NCI-H2196 treated with DMSO at 0.1 percent for 48 hours (cell line): ENCODE data around the gene HUWE1.
"Not testable (repeated sequence)": the region's sequence is repeated elsewhere in the genome, so short reads cannot be mapped to it uniquely, and the experiment has no call there.

Source experiments
- DNase-seq: peaks from one replicate; lab custom pipeline; 2025; ENCODE audit not compliant: unreplicated experiment; lab: John Stamatoyannopoulos, UW

The HUWE1 gene

DNA sequence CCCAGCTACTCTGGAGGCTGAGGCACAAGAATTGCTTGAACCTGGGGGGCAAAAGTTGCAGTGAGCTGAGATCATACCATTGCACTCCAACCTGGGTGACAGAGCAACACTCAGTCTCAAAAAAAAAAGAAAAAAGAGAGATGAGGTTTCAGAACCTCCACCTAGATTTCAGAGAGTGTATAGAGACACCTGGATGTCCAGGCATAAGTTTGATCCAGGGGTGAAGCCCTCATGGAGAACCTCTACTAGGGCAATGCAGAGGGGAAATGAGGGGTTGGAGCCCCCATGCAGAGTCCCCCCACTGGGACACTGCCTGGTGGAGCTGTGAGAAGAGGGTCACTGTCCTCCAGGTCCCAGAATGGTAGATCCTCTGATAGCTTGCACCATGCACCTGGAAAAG is 159.5 kb downstream of the HUWE1 start:
- DNase-seq: no peak

DNA sequence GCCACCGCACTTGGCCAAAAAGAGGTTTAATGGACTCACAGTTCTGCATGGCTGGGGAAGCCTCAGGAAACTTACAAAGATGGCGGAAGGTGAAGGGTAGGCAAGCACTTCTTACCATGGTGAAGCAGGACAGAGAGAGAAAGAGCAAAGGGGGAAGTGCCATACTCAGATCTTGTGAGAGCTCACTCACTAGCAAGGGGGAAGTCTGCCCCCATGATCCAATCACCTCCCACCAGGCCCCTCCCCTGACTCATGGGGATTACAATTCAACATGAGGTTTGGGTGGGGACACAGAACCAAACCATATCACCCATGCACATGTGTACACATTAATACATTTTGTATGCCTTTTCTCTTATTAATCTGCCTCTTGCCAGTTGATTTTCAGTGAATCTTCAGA is 175.2 kb downstream of the HUWE1 start:
- DNase-seq: no peak

DNA sequence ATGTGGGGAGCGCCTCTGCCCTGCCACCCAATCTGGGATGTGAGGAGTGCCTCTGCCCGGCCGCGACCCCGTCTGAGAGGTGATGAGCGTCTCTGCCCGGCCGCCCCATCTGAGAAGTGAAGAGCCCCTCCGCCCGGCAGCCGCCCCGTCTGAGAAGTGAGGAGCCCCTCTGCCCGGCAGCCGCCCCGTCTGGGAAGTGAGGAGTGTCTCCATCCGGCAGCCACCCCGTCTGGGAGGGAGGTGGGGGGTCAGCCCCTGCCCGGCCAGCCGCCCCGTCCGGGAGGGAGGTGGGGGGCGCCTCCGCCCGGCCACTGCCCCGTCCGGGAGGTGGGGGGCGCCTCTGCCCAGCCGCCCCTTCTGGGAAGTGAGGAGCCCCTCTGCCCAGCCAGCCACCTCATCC is 182.5 kb downstream of the HUWE1 start:
- DNase-seq: not testable (repeated sequence)

DNA sequence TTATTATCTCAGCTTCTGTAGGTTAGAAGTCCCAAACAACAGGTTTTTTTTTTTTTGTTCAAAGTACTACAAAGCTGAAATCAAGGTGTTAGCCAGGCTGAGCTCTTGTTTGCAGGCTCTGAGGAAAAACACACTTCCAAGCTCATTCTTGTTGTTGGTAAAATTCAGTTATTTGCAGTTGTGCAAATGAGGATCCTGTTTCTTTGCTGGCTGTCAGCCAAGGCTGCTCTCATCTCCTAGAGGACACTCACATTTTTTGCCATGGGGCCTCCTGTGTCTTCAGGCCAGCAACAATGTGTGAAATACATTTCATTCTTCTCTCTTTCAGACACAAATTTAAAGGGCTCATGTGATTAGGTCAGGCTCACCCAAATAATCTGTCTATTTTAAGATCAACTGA is 192.1 kb downstream of the HUWE1 start:
- no peak for DNase-seq

DNA sequence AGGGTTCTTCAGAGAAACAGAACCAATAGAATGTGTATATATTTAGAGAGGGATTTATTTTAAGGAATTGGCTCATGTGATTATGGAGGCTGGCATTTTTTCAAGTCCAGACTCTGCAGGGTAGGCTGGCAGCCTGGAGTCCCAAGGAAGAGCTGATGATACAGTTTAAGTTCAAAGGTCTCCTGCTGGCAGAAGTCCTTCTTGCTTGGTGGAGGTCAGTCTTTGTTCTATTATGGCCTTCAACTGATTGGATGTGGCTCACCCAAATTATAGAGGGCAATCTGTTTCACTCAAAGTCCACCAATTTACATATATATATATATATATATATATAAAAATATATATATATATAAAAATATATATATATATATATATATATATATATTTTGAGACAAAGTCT is 200.2 kb downstream of the HUWE1 start:
- no peak for DNase-seq

DNA sequence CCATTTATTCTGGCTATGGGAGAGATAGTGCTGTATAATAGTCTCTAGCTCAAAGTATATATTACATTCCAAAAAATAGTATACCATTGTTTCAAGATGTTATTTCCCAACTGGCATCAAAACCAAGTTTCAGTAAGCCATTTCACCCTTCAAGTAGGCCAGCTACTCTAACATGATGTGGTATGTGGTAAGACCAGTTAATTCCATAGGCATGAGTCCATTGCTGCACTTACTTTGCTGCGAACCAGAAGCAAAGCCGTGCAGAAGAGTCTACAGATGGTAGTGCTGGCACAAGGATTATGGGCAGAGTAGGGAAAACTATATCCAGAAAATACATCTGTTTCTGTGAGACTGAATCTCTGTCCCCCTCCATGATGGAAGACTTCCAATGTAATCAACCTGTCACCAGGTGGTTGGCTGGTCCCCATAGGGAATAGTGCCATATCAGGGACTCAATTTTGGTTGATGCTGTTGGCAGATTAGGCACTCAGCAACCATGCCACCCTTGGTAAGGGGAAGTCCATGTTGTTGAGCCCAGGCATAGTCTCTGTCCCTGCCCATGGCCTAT is 202.6 kb downstream of the HUWE1 start:
- no peak for DNase-seq

DNA sequence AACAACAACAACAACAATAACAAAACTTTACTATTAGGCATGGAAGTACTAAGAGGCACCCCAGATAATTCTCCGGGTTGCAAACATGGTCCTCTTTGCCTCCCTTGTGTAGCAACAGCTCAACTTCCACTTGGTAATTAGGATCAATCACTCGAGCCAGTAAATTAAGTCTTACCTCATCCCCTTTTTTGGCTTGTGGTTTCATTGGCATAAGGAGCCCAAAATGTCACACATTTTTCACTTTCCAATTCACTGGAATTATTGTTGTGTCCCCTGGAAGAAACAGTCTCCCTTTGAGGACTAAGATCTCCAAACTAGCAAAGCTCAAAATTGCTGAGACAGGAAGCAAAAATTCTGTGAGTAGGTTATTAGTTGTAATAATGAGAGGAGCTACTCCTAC is 203.1 kb downstream of the HUWE1 start:
- no peak for DNase-seq
